CD8-positive, alpha-beta memory T cell (primary cell): ENCODE measurements around the gene TFAP2A. TPM values are rescaled to one million over a fixed set of nuclear protein-coding genes. Genes with fewer than 3 reads are reported as not detected.

Experiments
- CTCF ChIA-PET: fragments of 350-600 bp; sonication (Branson Sonifier 250); formaldehyde crosslinking; loops from one replicate; lab custom pipeline; 2021; ENCODE audit warnings: antibody characterized with exemption; lab: Charles Lee
- POLR2A ChIA-PET: fragments of 350-600 bp; sonication (Branson Sonifier 250); formaldehyde crosslinking; loops from one replicate; lab custom pipeline; 2021; ENCODE audit warnings: antibody characterized with exemption; lab: Charles Lee
- DNase-seq, 5 donors: peaks; one replicate each; pipeline versions ENCODE4 v3.0.0 to v3.0.0-alpha.2; 2020 to 2022; ENCODE audit warnings: mixed read lengths in 1 of 5
- H3K27ac ChIP-seq: one replicate; pipeline ENCODE4 v1.7.0; 2013; ENCODE audit warnings: low read depth, mild to moderate bottlenecking, low read length, moderate library complexity
- H3K27me3 ChIP-seq: 2 replicates; pipeline ENCODE4 v1.7.0; 2013; ENCODE audit warnings: low read length, mild to moderate bottlenecking; ENCODE audit not compliant: insufficient read depth, poor library complexity, severe bottlenecking
- H3K36me3 ChIP-seq: 2 replicates; pipeline ENCODE4 v1.7.0; 2013; ENCODE audit warnings: mild to moderate bottlenecking, low read length, moderate library complexity; ENCODE audit not compliant: insufficient read depth
- H3K4me1 ChIP-seq: 2 replicates; pipeline ENCODE4 v1.7.0; 2013; ENCODE audit warnings: mild to moderate bottlenecking, low read length, moderate library complexity; ENCODE audit not compliant: insufficient read depth
- H3K4me3 ChIP-seq: 2 replicates; pipeline ENCODE4 v1.7.0; 2013; ENCODE audit warnings: mild to moderate bottlenecking, low read length
- H3K9me3 ChIP-seq: 2 replicates; pipeline ENCODE4 v1.7.0; 2013; ENCODE audit warnings: mild to moderate bottlenecking, low read length
- H3K27ac Mint-ChIP-seq, 8 donors: one replicate each; pipeline ENCODE4 v1.8.0; 2020 to 2021; ENCODE audit warnings: mixed read lengths in 8 of 8, mild to moderate bottlenecking in 6 of 8, inconsistent platforms in 3 of 8, moderate library complexity in 3 of 8
- H3K27me3 Mint-ChIP-seq, 2 donors: one replicate each; pipeline ENCODE4 v1.8.0; 2020 to 2021; ENCODE audit warnings: mixed read lengths in 2 of 2, mild to moderate bottlenecking in 1 of 2, moderate library complexity in 1 of 2
- H3K36me3 Mint-ChIP-seq, 3 donors: one replicate each; pipeline ENCODE4 v1.8.0; 2020 to 2021; ENCODE audit warnings: mixed read lengths in 3 of 3, inconsistent platforms in 1 of 3, mild to moderate bottlenecking in 1 of 3
- H3K4me1 Mint-ChIP-seq, 3 donors: one replicate each; pipeline ENCODE4 v1.8.0; 2020 to 2021; ENCODE audit warnings: mixed read lengths in 3 of 3, inconsistent platforms in 1 of 3, mild to moderate bottlenecking in 1 of 3
- H3K4me3 Mint-ChIP-seq, 7 donors: one replicate each; pipeline ENCODE4 v1.8.0; 2020 to 2021; ENCODE audit warnings: mixed read lengths in 7 of 7, mild to moderate bottlenecking in 6 of 7, moderate library complexity in 4 of 7, inconsistent platforms in 2 of 7
- H3K9me3 Mint-ChIP-seq, 5 donors: one replicate each; pipeline ENCODE4 v1.8.0; 2020 to 2022; ENCODE audit warnings: mixed read lengths in 5 of 5, mild to moderate bottlenecking in 3 of 5, moderate library complexity in 2 of 5, inconsistent platforms in 1 of 5
- polyA plus RNA-seq: library from polyadenylated mRNA; unstranded; fragments of 300-500 nt; fragmentation: Illumina TruSeq; gene quantifications from one replicate; pipeline ENCODE4 v1.2.3, GENCODE V29; 2021
- total RNA-seq, 2 experiments: library from RNA; stranded (reverse); gene quantifications; one replicate each; pipeline ENCODE4 v1.2.3, GENCODE V29; 2021

Gene TFAP2A
- total and polyA plus RNA-seq, 3 experiments from 2014 or later: not detected

GRCh38 chr6:10369896-10370295 is 45.0 kb downstream of the TFAP2A start:
- no peak overlapping the region for H3K27ac Mint-ChIP-seq
- Histone ChIP-seq H3K36me3 (no peaks in the 10 kb centered on the region), H3K27me3 (no peaks in the 10 kb centered on the region), H3K9me3 (no peaks in the 10 kb centered on the region), H3K4me1 (no peaks in the 10 kb centered on the region), H3K4me3 (no peak overlapping the region), H3K27ac (no peak overlapping the region)
- POLR2A ChIA-PET: no interaction called here
- H3K4me1 Mint-ChIP-seq: no peaks in the 10 kb centered on the region
- H3K36me3 Mint-ChIP-seq: no peaks in the 10 kb centered on the region
- H3K4me3 Mint-ChIP-seq: no peak overlapping the region
- peaks cover 9 to 12% of the 10 kb centered on the region in 2 donors for H3K27me3 Mint-ChIP-seq
- CTCF ChIA-PET: no interaction called here
- H3K9me3 Mint-ChIP-seq: peaks cover 0 to 14% (median 0%) of the 10 kb centered on the region in 5 donors
- DNase-seq: no peak

GRCh38 chr6:10368861-10369260 is 46.0 kb downstream of the TFAP2A start:
- POLR2A ChIA-PET: no interaction called here
- Mint-ChIP-seq H3K27ac (no peak overlapping the region), H3K27me3 (peaks cover 9 to 14% of the 10 kb centered on the region in 2 donors), H3K9me3 (peaks cover 0 to 17% (median 0%) of the 10 kb centered on the region in 5 donors), H3K4me3 (no peak overlapping the region), H3K4me1 (no peaks in the 10 kb centered on the region), H3K36me3 (no peaks in the 10 kb centered on the region)
- DNase-seq: no peak
- H3K27ac ChIP-seq: no peak overlapping the region
- no peaks in the 10 kb centered on the region for H3K4me1 ChIP-seq
- H3K27me3 ChIP-seq: no peaks in the 10 kb centered on the region
- CTCF ChIA-PET: no interaction called here
- no peak overlapping the region for H3K4me3 ChIP-seq
- H3K36me3 ChIP-seq: no peaks in the 10 kb centered on the region
- H3K9me3 ChIP-seq: no peaks in the 10 kb centered on the region

- no peak overlapping the region for H3K27ac ChIP-seq
- no peaks in the 10 kb centered on the region for H3K4me1 ChIP-seq
- no peak overlapping the region for H3K4me3 Mint-ChIP-seq
- no peak overlapping the region for H3K4me3 ChIP-seq
- H3K9me3 ChIP-seq: no peaks in the 10 kb centered on the region
- ChIA-PET POLR2A (no interaction called here), CTCF (no interaction called here)
- H3K36me3 Mint-ChIP-seq: no peaks in the 10 kb centered on the region
- DNase-seq: no peak
- no peaks in the 10 kb centered on the region for H3K4me1 Mint-ChIP-seq
- no peaks in the 10 kb centered on the region for H3K36me3 ChIP-seq
- peaks cover 0 to 16% (median 2%) of the 10 kb centered on the region in 5 donors for H3K9me3 Mint-ChIP-seq
- H3K27me3 Mint-ChIP-seq: peaks cover 5 to 13% of the 10 kb centered on the region in 2 donors
- H3K27ac Mint-ChIP-seq: no peak overlapping the region
- no peaks in the 10 kb centered on the region for H3K27me3 ChIP-seq
These were observed 51.0 kb downstream of the TFAP2A start for GRCh38 chr6:10363911-10364310.

DNA sequence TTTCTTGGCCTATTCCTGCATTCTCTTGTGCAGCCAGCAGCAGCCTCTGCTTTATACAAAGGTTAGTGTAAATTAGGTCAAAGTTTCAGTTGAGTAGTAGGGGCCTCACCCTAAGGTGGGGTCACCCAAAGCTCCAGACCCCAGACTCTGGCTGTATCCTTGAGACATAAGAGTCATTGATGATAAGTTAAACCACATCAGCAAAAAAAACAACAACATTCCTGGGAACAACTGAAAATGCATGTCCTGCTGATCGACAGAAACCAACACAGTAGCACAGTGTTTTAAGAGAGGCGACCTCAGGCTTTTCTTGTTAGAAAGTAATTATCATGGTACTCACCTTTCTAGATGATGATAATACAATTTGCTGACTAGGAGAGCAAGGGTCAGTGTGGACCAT is 52.6 kb downstream of the TFAP2A start:
- Mint-ChIP-seq H3K4me3 (no peak overlapping the region), H3K36me3 (no peaks in the 10 kb centered on the region), H3K27me3 (peaks cover 6 to 18% of the 10 kb centered on the region in 2 donors), H3K4me1 (no peaks in the 10 kb centered on the region), H3K9me3 (peaks cover 0 to 15% (median 2%) of the 10 kb centered on the region in 5 donors), H3K27ac (no peak overlapping the region)
- no peak for DNase-seq
- H3K27me3 ChIP-seq: no peaks in the 10 kb centered on the region
- H3K36me3 ChIP-seq: no peaks in the 10 kb centered on the region
- H3K4me1 ChIP-seq: no peaks in the 10 kb centered on the region
- H3K4me3 ChIP-seq: no peak overlapping the region
- ChIA-PET CTCF (no interaction called here), POLR2A (no interaction called here)
- no peaks in the 10 kb centered on the region for H3K9me3 ChIP-seq
- H3K27ac ChIP-seq: no peak overlapping the region

GRCh38 chr6:10361428-10361827 is 53.4 kb downstream of the TFAP2A start:
- CTCF ChIA-PET: no interaction called here
- Mint-ChIP-seq H3K4me1 (no peaks in the 10 kb centered on the region), H3K4me3 (no peak overlapping the region), H3K36me3 (no peaks in the 10 kb centered on the region), H3K27ac (no peak overlapping the region), H3K9me3 (peaks cover 0 to 15% (median 2%) of the 10 kb centered on the region in 5 donors), H3K27me3 (peaks cover 6 to 18% of the 10 kb centered on the region in 2 donors)
- Histone ChIP-seq H3K4me3 (no peak overlapping the region), H3K4me1 (no peaks in the 10 kb centered on the region), H3K27me3 (no peaks in the 10 kb centered on the region), H3K27ac (no peak overlapping the region), H3K36me3 (no peaks in the 10 kb centered on the region), H3K9me3 (no peaks in the 10 kb centered on the region)
- POLR2A ChIA-PET: no interaction called here
- DNase-seq: no peak

GRCh38 chr6:10359581-10359980 is 55.3 kb downstream of the TFAP2A start:
- Mint-ChIP-seq H3K4me3 (no peak overlapping the region), H3K4me1 (no peaks in the 10 kb centered on the region), H3K36me3 (no peaks in the 10 kb centered on the region), H3K27me3 (peaks cover 14 to 21% of the 10 kb centered on the region in 2 donors), H3K27ac (no peak overlapping the region), H3K9me3 (peaks cover 0 to 9% (median 2%) of the 10 kb centered on the region in 5 donors)
- ChIA-PET POLR2A (no interaction called here), CTCF (no interaction called here)
- no peak overlapping the region for H3K27ac ChIP-seq
- H3K4me3 ChIP-seq: no peak overlapping the region
- no peaks in the 10 kb centered on the region for H3K27me3 ChIP-seq
- no peaks in the 10 kb centered on the region for H3K9me3 ChIP-seq
- no peaks in the 10 kb centered on the region for H3K36me3 ChIP-seq
- DNase-seq: no peak
- H3K4me1 ChIP-seq: no peaks in the 10 kb centered on the region

DNA sequence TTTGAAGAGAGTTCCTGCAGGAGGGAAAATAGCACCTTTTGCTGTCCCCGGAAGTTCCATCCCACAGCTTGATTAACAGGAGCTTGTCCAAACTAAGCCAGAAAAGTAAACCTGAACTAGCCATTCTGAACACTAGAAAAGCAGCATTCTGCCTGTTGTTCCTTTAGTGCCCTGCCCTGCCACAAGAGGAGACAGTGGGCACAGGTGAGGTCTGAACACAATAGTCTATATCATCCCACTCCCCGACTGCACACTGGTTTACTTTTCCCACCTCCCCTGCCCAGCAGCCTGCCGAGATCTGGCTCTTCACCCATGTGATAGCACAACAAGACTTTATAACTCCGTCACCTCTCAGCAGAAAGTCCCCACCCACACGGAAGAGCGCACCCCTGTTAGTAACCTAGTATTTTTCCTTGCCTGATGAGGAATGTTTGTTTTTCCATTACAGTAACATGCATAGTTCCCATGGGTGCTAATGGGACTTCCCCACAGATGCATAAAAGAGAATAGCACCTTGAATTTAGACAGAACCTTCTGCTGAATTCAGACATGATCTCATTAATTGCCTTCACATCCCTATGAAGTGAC is 59.7 kb downstream of the TFAP2A start:
- no peak for DNase-seq
- Mint-ChIP-seq H3K36me3 (no peaks in the 10 kb centered on the region), H3K27ac (no peak overlapping the region), H3K4me1 (no peaks in the 10 kb centered on the region), H3K9me3 (peaks cover 0 to 10% (median 0%) of the 10 kb centered on the region in 5 donors), H3K27me3 (peaks cover 14 to 24% of the 10 kb centered on the region in 2 donors), H3K4me3 (no peak overlapping the region)
- H3K27ac ChIP-seq: no peak overlapping the region
- ChIA-PET CTCF (no interaction called here), POLR2A (no interaction called here)
- H3K36me3 ChIP-seq: no peaks in the 10 kb centered on the region
- H3K4me1 ChIP-seq: no peaks in the 10 kb centered on the region
- H3K9me3 ChIP-seq: no peaks in the 10 kb centered on the region
- H3K4me3 ChIP-seq: no peak overlapping the region
- no peaks in the 10 kb centered on the region for H3K27me3 ChIP-seq

GRCh38 chr6:10351791-10352190 is 63.1 kb downstream of the TFAP2A start:
- ChIA-PET POLR2A (no interaction called here), CTCF (no interaction called here)
- H3K27ac Mint-ChIP-seq: peak overlapping the region in 1 of 8 donors; percentile 16

More at GRCh38 chr6:10351791-10352190, 63.1 kb downstream of the TFAP2A start:
- no peak for DNase-seq
- H3K4me1 ChIP-seq: no peaks in the 10 kb centered on the region
- no peak overlapping the region for H3K27ac ChIP-seq
- Mint-ChIP-seq H3K4me1 (no peaks in the 10 kb centered on the region), H3K9me3 (peaks cover 0 to 10% (median 0%) of the 10 kb centered on the region in 5 donors), H3K36me3 (no peaks in the 10 kb centered on the region), H3K27me3 (peaks cover 13 to 16% of the 10 kb centered on the region in 2 donors), H3K4me3 (no peak overlapping the region)
- H3K27me3 ChIP-seq: no peaks in the 10 kb centered on the region
- H3K9me3 ChIP-seq: no peaks in the 10 kb centered on the region
- H3K4me3 ChIP-seq: no peak overlapping the region
- no peaks in the 10 kb centered on the region for H3K36me3 ChIP-seq
